ENCODE data around the gene KIF3C. TPM values are rescaled to one million over a fixed set of nuclear protein-coding genes. Genes with fewer than 3 reads are reported as not detected.
"Not testable (repeated sequence)": the region's sequence is repeated elsewhere in the genome, so short reads cannot be mapped to it uniquely, and the experiment has no call there.

KIF3C gene
- total RNA-seq, 1 donor from 2014 or later = 5.3 TPM

GRCh38 chr2:26010943-26011342, 28.6 kb upstream of the KIF3C start:
- DNase-seq (ENCODE audit: low spot score) = no peak
- Mint-ChIP-seq H3K36me3 (ENCODE audit: low read depth) (no peaks in the 10 kb centered on the region), H3K9me3 (peaks cover 4% of the 10 kb centered on the region), H3K27ac (no peak overlapping the region), H3K4me1 (ENCODE audit: low read depth) (peaks cover 9% of the 10 kb centered on the region), H3K27me3 (ENCODE audit: insufficient read depth) (peaks cover 4% of the 10 kb centered on the region), H3K4me3 (no peak overlapping the region)
- intact Hi-C loops (cut with micrococcal nuclease) = no loop called here

- intact Hi-C loops (cut with micrococcal nuclease) = no loop called here
These were observed 27.3 kb upstream of the KIF3C start for GRCh38 chr2:26009567-26009963.

GRCh38 chr2:26008851-26009566, 26.7 kb upstream of the KIF3C start:
- H3K36me3 Mint-ChIP-seq (ENCODE audit: low read depth) = no peaks in the 10 kb centered on the region
- intact Hi-C loops (cut with micrococcal nuclease) = no loop called here
- no peaks in the 10 kb centered on the region for H3K27me3 Mint-ChIP-seq (ENCODE audit: insufficient read depth)
- H3K9me3 Mint-ChIP-seq = peaks cover 4% of the 10 kb centered on the region
- no peak for DNase-seq (ENCODE audit: low spot score)
- no peak overlapping the region for H3K27ac Mint-ChIP-seq
- H3K4me1 Mint-ChIP-seq (ENCODE audit: low read depth) = peaks cover 9% of the 10 kb centered on the region
- H3K4me3 Mint-ChIP-seq = no peak overlapping the region

More at GRCh38 chr2:26009567-26009963, 27.3 kb upstream of the KIF3C start:
- H3K36me3 Mint-ChIP-seq (ENCODE audit: low read depth) = no peaks in the 10 kb centered on the region
- H3K4me3 Mint-ChIP-seq = no peak overlapping the region
- H3K27ac Mint-ChIP-seq = no peak overlapping the region
- peaks cover 9% of the 10 kb centered on the region for H3K4me1 Mint-ChIP-seq (ENCODE audit: low read depth)
- DNase-seq (ENCODE audit: low spot score) = no peak
- H3K27me3 Mint-ChIP-seq (ENCODE audit: insufficient read depth) = no peaks in the 10 kb centered on the region
- peaks cover 4% of the 10 kb centered on the region for H3K9me3 Mint-ChIP-seq

- Mint-ChIP-seq H3K27me3 (ENCODE audit: insufficient read depth) (no peaks in the 10 kb centered on the region), H3K27ac (no peak overlapping the region), H3K9me3 (peaks cover 4% of the 10 kb centered on the region), H3K4me3 (no peak overlapping the region), H3K36me3 (ENCODE audit: low read depth) (no peaks in the 10 kb centered on the region), H3K4me1 (ENCODE audit: low read depth) (peaks cover 9% of the 10 kb centered on the region)
- intact Hi-C loops (cut with micrococcal nuclease) = no loop called here
- DNase-seq (ENCODE audit: low spot score) = no peak
These were observed 25.8 kb upstream of the KIF3C start for GRCh38 chr2:26008095-26008494.

GRCh38 chr2:26002632-26003310, 20.5 kb upstream of the KIF3C start:
- H3K27me3 Mint-ChIP-seq (ENCODE audit: insufficient read depth) = peaks cover 3% of the 10 kb centered on the region
- H3K36me3 Mint-ChIP-seq (ENCODE audit: low read depth) = no peaks in the 10 kb centered on the region
- no peaks in the 10 kb centered on the region for H3K4me1 Mint-ChIP-seq (ENCODE audit: low read depth)
- no peak for DNase-seq (ENCODE audit: low spot score)
- H3K27ac Mint-ChIP-seq = no peak overlapping the region
- intact Hi-C loops (cut with micrococcal nuclease) = no loop called here
- H3K9me3 Mint-ChIP-seq = no peaks in the 10 kb centered on the region
- no peak overlapping the region for H3K4me3 Mint-ChIP-seq

GRCh38 chr2:26001743-26002351, 19.6 kb upstream of the KIF3C start:
- Mint-ChIP-seq H3K9me3 (no peaks in the 10 kb centered on the region), H3K27me3 (ENCODE audit: insufficient read depth) (peaks cover 7% of the 10 kb centered on the region), H3K4me1 (ENCODE audit: low read depth) (no peaks in the 10 kb centered on the region), H3K27ac (no peak overlapping the region), H3K36me3 (ENCODE audit: low read depth) (no peaks in the 10 kb centered on the region), H3K4me3 (no peak overlapping the region)
- no peak for DNase-seq (ENCODE audit: low spot score)
- intact Hi-C loops (cut with micrococcal nuclease) = no loop called here

GRCh38 chr2:26000561-26001082, 18.3 kb upstream of the KIF3C start:
- H3K9me3 Mint-ChIP-seq = no peaks in the 10 kb centered on the region
- no peak for DNase-seq (ENCODE audit: low spot score)
- no peak overlapping the region for H3K27ac Mint-ChIP-seq
- H3K4me1 Mint-ChIP-seq (ENCODE audit: low read depth) = no peaks in the 10 kb centered on the region
- H3K27me3 Mint-ChIP-seq (ENCODE audit: insufficient read depth) = peaks cover 11% of the 10 kb centered on the region
- H3K4me3 Mint-ChIP-seq = no peak overlapping the region
- H3K36me3 Mint-ChIP-seq (ENCODE audit: low read depth) = no peaks in the 10 kb centered on the region
- intact Hi-C loops (cut with micrococcal nuclease) = no loop called here

- H3K36me3 Mint-ChIP-seq (ENCODE audit: low read depth); DNase-seq (ENCODE audit: low spot score); H3K9me3 Mint-ChIP-seq; intact Hi-C loops (cut with micrococcal nuclease); H3K4me1 Mint-ChIP-seq (ENCODE audit: low read depth); H3K4me3 Mint-ChIP-seq; H3K27ac Mint-ChIP-seq: not testable (repeated sequence)
- H3K27me3 Mint-ChIP-seq (ENCODE audit: insufficient read depth) = peaks cover 11% of the 10 kb centered on the region
These were observed 17.1 kb upstream of the KIF3C start for GRCh38 chr2:25999406-25999805.

GRCh38 chr2:25998816-25999383, 16.6 kb upstream of the KIF3C start:
- H3K4me3 Mint-ChIP-seq; H3K27ac Mint-ChIP-seq; H3K9me3 Mint-ChIP-seq; H3K36me3 Mint-ChIP-seq (ENCODE audit: low read depth); H3K4me1 Mint-ChIP-seq (ENCODE audit: low read depth); intact Hi-C loops (cut with micrococcal nuclease); DNase-seq (ENCODE audit: low spot score): not testable (repeated sequence)
- H3K27me3 Mint-ChIP-seq (ENCODE audit: insufficient read depth) = peaks cover 11% of the 10 kb centered on the region

GRCh38 chr2:25996844-25997243, 14.5 kb upstream of the KIF3C start:
- Mint-ChIP-seq H3K9me3 (no peaks in the 10 kb centered on the region), H3K4me3 (no peak overlapping the region), H3K36me3 (ENCODE audit: low read depth) (no peaks in the 10 kb centered on the region), H3K4me1 (ENCODE audit: low read depth) (peaks cover 5% of the 10 kb centered on the region), H3K27me3 (ENCODE audit: insufficient read depth) (peaks cover 10% of the 10 kb centered on the region), H3K27ac (no peak overlapping the region)
- no peak for DNase-seq (ENCODE audit: low spot score)
- intact Hi-C loops (cut with micrococcal nuclease) = no loop called here

- Mint-ChIP-seq H3K27ac (no peak overlapping the region), H3K9me3 (no peaks in the 10 kb centered on the region), H3K4me1 (ENCODE audit: low read depth) (peaks cover 17% of the 10 kb centered on the region), H3K36me3 (ENCODE audit: low read depth) (no peaks in the 10 kb centered on the region), H3K4me3 (no peak overlapping the region), H3K27me3 (ENCODE audit: insufficient read depth) (peaks cover 10% of the 10 kb centered on the region)
- no peak for DNase-seq (ENCODE audit: low spot score)
- intact Hi-C loops (cut with micrococcal nuclease) = loop anchor here (5.0 kb wide), 2 partner anchors 93 to 333 kb away; no protein-coding TSS in a partner anchor
These were observed 12.2 kb upstream of the KIF3C start for GRCh38 chr2:25994509-25994908.

- H3K36me3 Mint-ChIP-seq (ENCODE audit: low read depth) = no peaks in the 10 kb centered on the region
- H3K27ac Mint-ChIP-seq = no peak overlapping the region
- no peaks in the 10 kb centered on the region for H3K9me3 Mint-ChIP-seq
- H3K4me1 Mint-ChIP-seq (ENCODE audit: low read depth) = peaks cover 22% of the 10 kb centered on the region
- H3K27me3 Mint-ChIP-seq (ENCODE audit: insufficient read depth) = peaks cover 13% of the 10 kb centered on the region
- H3K4me3 Mint-ChIP-seq = no peak overlapping the region
- no peak for DNase-seq (ENCODE audit: low spot score)
- intact Hi-C loops (cut with micrococcal nuclease) = loop anchor here (5.0 kb wide), 2 partner anchors 94 to 334 kb away; no protein-coding TSS in a partner anchor
These were observed 10.8 kb upstream of the KIF3C start for GRCh38 chr2:25993049-25993448.

GRCh38 chr2:25992556-25992955, 10.3 kb upstream of the KIF3C start:
- H3K9me3 Mint-ChIP-seq = no peaks in the 10 kb centered on the region
- H3K36me3 Mint-ChIP-seq (ENCODE audit: low read depth) = no peaks in the 10 kb centered on the region
- intact Hi-C loops (cut with micrococcal nuclease) = loop anchor here (5.0 kb wide), 2 partner anchors 95 to 335 kb away; no protein-coding TSS in a partner anchor
- H3K4me3 Mint-ChIP-seq = no peak overlapping the region
- H3K27me3 Mint-ChIP-seq (ENCODE audit: insufficient read depth) = peaks cover 10% of the 10 kb centered on the region
- DNase-seq (ENCODE audit: low spot score) = no peak
- no peak overlapping the region for H3K27ac Mint-ChIP-seq
- H3K4me1 Mint-ChIP-seq (ENCODE audit: low read depth) = peaks cover 22% of the 10 kb centered on the region
